Measurements from ENCODE around the gene RANBP1. TPM values are rescaled to one million over a fixed set of nuclear protein-coding genes. Genes with fewer than 3 reads are reported as not detected.

Gene RANBP1
- total and polyA plus RNA-seq, 9 of the 15 experiments (the other 6 are each of a cell fraction or from before 2014, with no cell fraction given), result 162 to 2,891 (median 1,289) TPM

GRCh38 chr22:20080776-20081654 lies 34.9 kb upstream of the RANBP1 start (continued):
- TF ChIP-seq NR4A1 (CRISPR knock-in tag; IDR thresholded peaks at IDR 0.05) (no peak; the same call in 1 of the 2 replicates), NR4A1 (tag; IDR thresholded peaks at IDR 0.05) (no peak; the same call in 1 of the 2 replicates), ZNF76 (CRISPR knock-in tag; IDR thresholded peaks at IDR 0.05; ENCODE audit: borderline replicate concordance) (peak; percentile 90), U2AF2 (optimal IDR thresholded peaks at IDR 0.05; ENCODE audit: low read depth, low read length) (no peak), ELK3 (CRISPR knock-in tag; IDR thresholded peaks at IDR 0.05) (peak; percentile 70; the same call in 1 of the 2 replicates), ZNF24 (IDR thresholded peaks at IDR 0.05) (no peak), POLR2H (tag; IDR thresholded peaks at IDR 0.05; ENCODE audit: low read depth) (no peak), ZNF274 (IDR thresholded peaks at IDR 0.05; ENCODE audit: borderline replicate concordance, low read depth, low read length) (no peak), HINFP (tag; conservative IDR thresholded peaks at IDR 0.05; ENCODE audit: low read depth) (no peak), THRA (IDR thresholded peaks at IDR 0.05) (no peak), MAFF (IDR thresholded peaks at IDR 0.05; ENCODE audit: low read length) (no peak), ZBTB1 (CRISPR knock-in tag; IDR thresholded peaks at IDR 0.05; ENCODE audit: borderline replicate concordance, low read depth) (no peak), ZNF224 (CRISPR knock-in tag; IDR thresholded peaks at IDR 0.05) (no peak), HMG20A (CRISPR knock-in tag; conservative IDR thresholded peaks at IDR 0.05) (no peak)
- TF ChIP-seq, protein P1, sequence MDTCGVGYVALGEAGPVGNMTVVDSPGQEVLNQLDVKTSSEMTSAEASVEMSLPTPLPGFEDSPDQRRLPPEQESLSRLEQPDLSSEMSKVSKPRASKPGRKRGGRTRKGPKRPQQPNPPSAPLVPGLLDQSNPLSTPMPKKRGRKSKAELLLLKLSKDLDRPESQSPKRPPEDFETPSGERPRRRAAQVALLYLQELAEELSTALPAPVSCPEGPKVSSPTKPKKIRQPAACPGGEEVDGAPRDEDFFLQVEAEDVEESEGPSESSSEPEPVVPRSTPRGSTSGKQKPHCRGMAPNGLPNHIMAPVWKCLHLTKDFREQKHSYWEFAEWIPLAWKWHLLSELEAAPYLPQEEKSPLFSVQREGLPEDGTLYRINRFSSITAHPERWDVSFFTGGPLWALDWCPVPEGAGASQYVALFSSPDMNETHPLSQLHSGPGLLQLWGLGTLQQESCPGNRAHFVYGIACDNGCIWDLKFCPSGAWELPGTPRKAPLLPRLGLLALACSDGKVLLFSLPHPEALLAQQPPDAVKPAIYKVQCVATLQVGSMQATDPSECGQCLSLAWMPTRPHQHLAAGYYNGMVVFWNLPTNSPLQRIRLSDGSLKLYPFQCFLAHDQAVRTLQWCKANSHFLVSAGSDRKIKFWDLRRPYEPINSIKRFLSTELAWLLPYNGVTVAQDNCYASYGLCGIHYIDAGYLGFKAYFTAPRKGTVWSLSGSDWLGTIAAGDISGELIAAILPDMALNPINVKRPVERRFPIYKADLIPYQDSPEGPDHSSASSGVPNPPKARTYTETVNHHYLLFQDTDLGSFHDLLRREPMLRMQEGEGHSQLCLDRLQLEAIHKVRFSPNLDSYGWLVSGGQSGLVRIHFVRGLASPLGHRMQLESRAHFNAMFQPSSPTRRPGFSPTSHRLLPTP (IDR thresholded peaks at IDR 0.05; ENCODE audit: borderline replicate concordance, extremely low read depth, insufficient read length), result no peak
- TF ChIP-seq, protein P2, sequence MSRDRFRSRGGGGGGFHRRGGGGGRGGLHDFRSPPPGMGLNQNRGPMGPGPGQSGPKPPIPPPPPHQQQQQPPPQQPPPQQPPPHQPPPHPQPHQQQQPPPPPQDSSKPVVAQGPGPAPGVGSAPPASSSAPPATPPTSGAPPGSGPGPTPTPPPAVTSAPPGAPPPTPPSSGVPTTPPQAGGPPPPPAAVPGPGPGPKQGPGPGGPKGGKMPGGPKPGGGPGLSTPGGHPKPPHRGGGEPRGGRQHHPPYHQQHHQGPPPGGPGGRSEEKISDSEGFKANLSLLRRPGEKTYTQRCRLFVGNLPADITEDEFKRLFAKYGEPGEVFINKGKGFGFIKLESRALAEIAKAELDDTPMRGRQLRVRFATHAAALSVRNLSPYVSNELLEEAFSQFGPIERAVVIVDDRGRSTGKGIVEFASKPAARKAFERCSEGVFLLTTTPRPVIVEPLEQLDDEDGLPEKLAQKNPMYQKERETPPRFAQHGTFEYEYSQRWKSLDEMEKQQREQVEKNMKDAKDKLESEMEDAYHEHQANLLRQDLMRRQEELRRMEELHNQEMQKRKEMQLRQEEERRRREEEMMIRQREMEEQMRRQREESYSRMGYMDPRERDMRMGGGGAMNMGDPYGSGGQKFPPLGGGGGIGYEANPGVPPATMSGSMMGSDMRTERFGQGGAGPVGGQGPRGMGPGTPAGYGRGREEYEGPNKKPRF (IDR thresholded peaks at IDR 0.05; ENCODE audit: low read depth, low read length), result no peak

Data from K562 (cell line).